AG04449 (cell line): ENCODE results near the gene BRINP2.

Experiments
- CTCF ChIA-PET: fragments of 350-600 bp; formaldehyde crosslinking; extraction: SDS; loops from one replicate; lab custom pipeline; 2021; ENCODE audit warnings: antibody characterized with exemption; lab: Yijun Ruan, JAX
- POLR2A ChIA-PET: fragments of 400-600, 350-600 bp; formaldehyde crosslinking; extraction: SDS; loops from one replicate; lab custom pipeline; 2020; ENCODE audit warnings: antibody characterized with exemption, inconsistent platforms; lab: Yijun Ruan, JAX
- DNase-seq: peaks from one replicate; pipeline ENCODE4 v3.0.0-alpha.2; 2010; ENCODE audit warnings: low read depth, low spot score
- H3K4me3 ChIP-seq: 2 replicates; pipeline ENCODE4 v1.5.1; 2011; ENCODE audit warnings: low read depth, mild to moderate bottlenecking, control low read depth, low read length
- CTCF ChIP-seq: IDR thresholded peaks from one replicate; pipeline ENCODE4 v1.5.1; 2011; ENCODE audit warnings: mild to moderate bottlenecking, moderate library complexity, low read length, control low read depth, inconsistent platforms; ENCODE audit not compliant: insufficient read depth; ENCODE audit errors: missing control alignments

Gene BRINP2

GRCh38 chr1:177270863-177271262 lies 100.1 kb downstream of the BRINP2 start:
- TF ChIP-seq CTCF = no peak
- ChIA-PET POLR2A (no interaction called here), CTCF (no interaction called here)
- H3K4me3 ChIP-seq = no peak overlapping the region
- DNase-seq = no peak

DNA sequence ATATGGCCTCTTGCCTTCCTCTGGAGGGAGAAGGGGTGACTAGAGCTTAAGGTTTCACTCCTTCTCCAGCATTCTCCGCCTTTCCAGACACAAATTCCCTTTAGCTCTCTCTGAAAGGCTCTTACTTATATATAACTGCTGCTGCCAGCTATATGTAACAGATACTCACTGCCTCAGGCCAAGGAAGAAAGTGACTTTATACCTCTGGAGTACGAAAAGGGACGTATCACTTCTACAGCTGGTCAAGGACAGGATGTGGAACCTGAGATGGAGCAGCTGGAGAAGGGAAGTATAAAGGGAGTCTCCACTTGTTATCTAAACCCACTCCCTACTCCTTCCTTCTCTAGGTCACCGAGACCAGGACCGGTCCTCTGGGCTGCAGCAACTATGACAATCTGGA lies 102.4 kb downstream of the BRINP2 start:
- H3K4me3 ChIP-seq = no peak overlapping the region
- no peak for TF ChIP-seq CTCF
- ChIA-PET CTCF (interaction anchor here (1.0 to 1.2 kb wide), 2 partner anchors 16 to 29 kb away, joined by 3 read pairs; no protein-coding TSS in a partner anchor), POLR2A (no interaction called here)
- no peak for DNase-seq

DNA sequence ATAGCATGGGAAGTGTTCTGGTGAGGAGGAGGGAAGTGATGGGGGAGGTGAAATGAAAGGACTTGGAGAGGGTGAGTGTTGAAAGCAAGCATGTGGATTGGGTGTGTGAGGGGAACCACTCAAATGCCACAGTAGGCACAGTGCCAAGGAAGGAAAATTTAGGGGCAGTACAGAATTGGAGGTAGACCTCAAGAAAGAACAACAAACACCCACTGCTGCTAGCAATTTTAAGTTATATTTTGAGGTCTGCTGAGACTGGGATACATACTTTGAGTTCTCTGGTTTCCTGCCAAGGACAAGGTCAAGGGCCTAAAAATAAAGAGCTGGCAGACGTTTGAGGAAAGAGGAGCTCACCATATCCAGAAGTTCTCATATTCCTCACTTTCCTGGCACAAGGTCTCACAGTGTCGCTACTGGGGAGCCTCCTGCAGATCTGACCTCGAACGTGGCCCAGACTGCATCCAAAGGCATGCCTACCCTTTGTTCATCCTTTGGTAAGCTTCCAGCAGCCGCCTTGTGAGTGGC lies 104.0 kb downstream of the BRINP2 start:
- TF ChIP-seq CTCF = no peak
- POLR2A ChIA-PET = no interaction called here
- CTCF ChIA-PET = interaction anchor here (0.6 to 1.2 kb wide), 2 partner anchors 18 to 377 kb away, joined by 3 read pairs; no protein-coding TSS in a partner anchor
- peak; percentile 36 for DNase-seq
- no peak overlapping the region for H3K4me3 ChIP-seq

GRCh38 chr1:177275736-177276135 lies 105.0 kb downstream of the BRINP2 start:
- ChIA-PET CTCF (no interaction called here), POLR2A (no interaction called here)
- no peak for DNase-seq
- H3K4me3 ChIP-seq = no peak overlapping the region
- no peak for TF ChIP-seq CTCF

DNA sequence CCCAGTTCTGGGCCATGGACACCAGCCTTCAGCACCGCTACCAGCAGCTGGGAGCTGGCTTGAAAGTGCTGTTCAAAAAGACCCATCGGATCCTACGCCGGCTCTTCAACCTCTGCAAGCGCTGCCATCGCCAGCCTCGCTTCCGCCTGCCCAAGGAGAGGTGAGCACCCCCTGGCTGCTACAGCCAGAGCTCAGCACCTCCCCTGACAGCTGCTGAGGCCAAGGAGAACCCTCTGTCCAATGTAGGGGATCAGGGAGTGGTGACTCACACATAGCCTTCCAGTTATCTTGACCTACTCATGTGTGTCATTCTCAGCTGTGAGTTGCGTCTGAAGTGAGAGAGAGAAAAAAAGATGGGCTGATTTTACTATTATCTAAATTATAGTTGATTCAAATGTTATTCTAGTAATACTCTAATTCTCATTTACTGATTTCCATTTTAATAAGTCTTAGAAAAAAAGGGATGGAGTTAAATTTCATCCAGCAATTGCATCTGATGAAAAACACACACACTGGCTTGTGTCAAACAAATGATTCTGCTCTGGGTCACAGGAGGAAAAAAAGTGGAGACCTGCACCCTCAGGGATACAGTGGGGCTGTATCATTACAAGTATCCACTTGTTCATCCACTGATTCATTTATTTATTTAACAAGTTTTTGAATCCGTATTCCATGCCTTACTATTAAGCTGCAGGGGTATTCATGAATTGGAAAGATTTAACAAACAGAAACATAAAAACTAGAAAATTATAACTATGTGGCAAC lies 108.0 kb downstream of the BRINP2 start:
- CTCF ChIA-PET = no interaction called here
- no peak overlapping the region for H3K4me3 ChIP-seq
- no peak for DNase-seq
- no peak for TF ChIP-seq CTCF
- POLR2A ChIA-PET = no interaction called here

GRCh38 chr1:177281901-177282300 lies 111.1 kb downstream of the BRINP2 start:
- POLR2A ChIA-PET = interaction anchor here (0.7 kb wide), 1 partner anchor 1416 kb away, joined by 3 read pairs; no protein-coding TSS in a partner anchor

More at GRCh38 chr1:177281901-177282300, 111.1 kb downstream of the BRINP2 start:
- TF ChIP-seq CTCF = no peak
- H3K4me3 ChIP-seq = no peak overlapping the region
- CTCF ChIA-PET = no interaction called here
- no peak for DNase-seq
